ENCODE data around the gene DRD3. TPM values are rescaled to one million over a fixed set of nuclear protein-coding genes. Genes with fewer than 3 reads are reported as not detected.
A peak's percentile ranks its signal among the peaks of the same experiment; 100 is the strongest.

Gene DRD3
- total RNA-seq, 2 donors from 2014 or later: not detected

DNA sequence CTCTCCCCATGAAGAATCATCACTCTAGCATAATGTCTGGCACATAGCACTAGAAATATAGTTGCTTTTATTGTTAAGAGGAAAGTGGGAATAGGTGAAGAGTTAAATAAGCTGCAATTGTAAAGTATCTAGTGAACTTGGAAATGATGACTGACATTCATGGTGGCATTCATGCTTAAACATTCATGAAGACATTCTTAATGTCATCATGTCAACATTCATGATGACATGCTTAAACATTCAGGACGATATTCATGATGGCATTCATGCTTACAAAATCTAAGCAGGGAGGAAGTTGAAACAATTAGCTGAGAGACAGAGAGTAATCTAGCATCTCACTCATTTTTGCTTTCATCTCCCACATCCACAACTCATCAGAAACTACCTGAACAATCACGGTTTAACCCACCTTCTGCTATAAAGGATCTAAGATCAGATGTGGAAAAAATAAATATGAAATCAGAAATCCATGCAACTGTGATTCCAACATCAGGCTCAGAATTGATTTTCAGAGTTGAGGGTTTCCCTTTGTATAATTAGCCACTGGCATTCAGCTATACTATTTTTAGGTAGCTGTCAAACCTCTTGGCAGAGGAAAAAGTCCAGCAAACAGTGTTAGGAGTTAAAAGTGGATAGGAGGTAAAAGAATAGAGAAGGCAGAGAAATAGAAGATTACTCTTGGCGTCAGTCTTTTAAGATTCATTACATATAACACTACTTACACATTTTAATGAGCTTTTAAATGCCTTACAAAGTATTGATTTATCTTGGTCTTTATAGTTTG lies 3.5 kb downstream of the DRD3 start:
- Histone ChIP-seq H3K9me3 (no peaks in the 10 kb centered on the region), H3K4me1 (no peaks in the 10 kb centered on the region), H3K36me3 (replicated peaks in 1 of 2; ENCODE audit: insufficient read depth in 1 of 2, low read depth in 2 of 2) (no peaks in the 10 kb centered on the region), H3K27me3 (no peaks in the 10 kb centered on the region), H3K4me3 (no peak overlapping the region), H3K27ac (no peak overlapping the region)
- intact Hi-C loops (cut with DNase I): no loop called here
- 34 to 45% methylated on average over 3 of the region's 3 CpGs for WGBS, 2 donors
- ATAC-seq (no peak), DNase-seq (no peak)
- no peak for TF ChIP-seq POLR2A (IDR thresholded peaks at IDR 0.05)
- TF ChIP-seq, protein P1, sequence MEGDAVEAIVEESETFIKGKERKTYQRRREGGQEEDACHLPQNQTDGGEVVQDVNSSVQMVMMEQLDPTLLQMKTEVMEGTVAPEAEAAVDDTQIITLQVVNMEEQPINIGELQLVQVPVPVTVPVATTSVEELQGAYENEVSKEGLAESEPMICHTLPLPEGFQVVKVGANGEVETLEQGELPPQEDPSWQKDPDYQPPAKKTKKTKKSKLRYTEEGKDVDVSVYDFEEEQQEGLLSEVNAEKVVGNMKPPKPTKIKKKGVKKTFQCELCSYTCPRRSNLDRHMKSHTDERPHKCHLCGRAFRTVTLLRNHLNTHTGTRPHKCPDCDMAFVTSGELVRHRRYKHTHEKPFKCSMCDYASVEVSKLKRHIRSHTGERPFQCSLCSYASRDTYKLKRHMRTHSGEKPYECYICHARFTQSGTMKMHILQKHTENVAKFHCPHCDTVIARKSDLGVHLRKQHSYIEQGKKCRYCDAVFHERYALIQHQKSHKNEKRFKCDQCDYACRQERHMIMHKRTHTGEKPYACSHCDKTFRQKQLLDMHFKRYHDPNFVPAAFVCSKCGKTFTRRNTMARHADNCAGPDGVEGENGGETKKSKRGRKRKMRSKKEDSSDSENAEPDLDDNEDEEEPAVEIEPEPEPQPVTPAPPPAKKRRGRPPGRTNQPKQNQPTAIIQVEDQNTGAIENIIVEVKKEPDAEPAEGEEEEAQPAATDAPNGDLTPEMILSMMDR (IDR thresholded peaks at IDR 0.05): no peak

DNA sequence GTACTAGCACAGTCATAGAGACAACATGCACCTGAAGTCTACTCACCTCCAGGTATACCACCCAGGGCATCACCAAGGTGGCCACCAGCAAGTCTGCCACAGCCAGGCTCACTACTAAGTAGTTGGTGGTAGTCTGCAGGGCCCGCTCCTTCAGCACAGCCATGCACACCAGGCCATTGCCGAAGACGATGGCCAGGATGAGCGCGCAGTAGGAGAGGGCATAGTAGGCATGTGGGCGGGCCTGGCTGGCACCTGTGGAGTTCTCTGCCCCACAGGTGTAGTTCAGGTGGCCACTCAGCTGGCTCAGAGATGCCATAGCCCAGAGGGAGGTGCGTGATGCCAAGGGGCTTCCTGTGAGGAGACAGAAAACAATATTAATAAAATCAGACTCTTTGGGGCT lies 7.2 kb downstream of the DRD3 start:
- Histone ChIP-seq H3K27ac (no peak overlapping the region), H3K4me3 (no peak overlapping the region), H3K4me1 (no peaks in the 10 kb centered on the region), H3K27me3 (no peaks in the 10 kb centered on the region), H3K9me3 (no peaks in the 10 kb centered on the region), H3K36me3 (replicated peaks in 1 of 2; ENCODE audit: insufficient read depth in 1 of 2, low read depth in 2 of 2) (no peaks in the 10 kb centered on the region)
- no peak for DNase-seq
- 84 to 86% methylated on average over 7 of the region's 7 CpGs for WGBS, 2 donors
- TF ChIP-seq, protein P1 (IDR thresholded peaks at IDR 0.05): no peak
- TF ChIP-seq POLR2A (IDR thresholded peaks at IDR 0.05): no peak
- intact Hi-C loops (cut with DNase I): no loop called here
- ATAC-seq: no peak

DNA sequence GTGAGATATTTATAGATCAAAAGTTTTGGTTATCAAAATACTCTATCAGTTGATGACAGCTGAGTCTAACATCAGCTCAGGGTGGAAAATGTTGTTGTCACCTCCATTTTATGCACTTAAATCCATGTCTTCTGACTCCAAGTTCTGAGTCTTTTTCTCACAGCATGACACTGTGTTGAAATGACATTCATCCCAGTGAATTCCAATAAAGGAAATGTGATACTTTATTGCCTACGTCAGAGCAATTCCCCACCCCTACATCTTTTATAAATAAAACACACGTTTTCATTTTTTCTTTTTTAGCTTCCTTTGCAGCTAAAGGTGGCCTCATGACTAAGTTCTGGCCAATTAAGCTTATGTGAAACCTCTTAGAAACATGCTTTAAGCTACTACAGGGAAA lies 10.7 kb downstream of the DRD3 start:
- DNase-seq: no peak
- ATAC-seq: no peak
- intact Hi-C loops (cut with DNase I): no loop called here
- Histone ChIP-seq H3K27ac (no peak overlapping the region), H3K4me3 (no peak overlapping the region), H3K27me3 (no peaks in the 10 kb centered on the region), H3K9me3 (no peaks in the 10 kb centered on the region), H3K36me3 (replicated peaks in 1 of 2; ENCODE audit: insufficient read depth in 1 of 2, low read depth in 2 of 2) (no peaks in the 10 kb centered on the region), H3K4me1 (no peaks in the 10 kb centered on the region)
- 29 to 30% methylated on average over 2 of the region's 2 CpGs for WGBS, 2 donors
- TF ChIP-seq, protein P1 (IDR thresholded peaks at IDR 0.05): no peak
- TF ChIP-seq POLR2A (IDR thresholded peaks at IDR 0.05): no peak

DNA sequence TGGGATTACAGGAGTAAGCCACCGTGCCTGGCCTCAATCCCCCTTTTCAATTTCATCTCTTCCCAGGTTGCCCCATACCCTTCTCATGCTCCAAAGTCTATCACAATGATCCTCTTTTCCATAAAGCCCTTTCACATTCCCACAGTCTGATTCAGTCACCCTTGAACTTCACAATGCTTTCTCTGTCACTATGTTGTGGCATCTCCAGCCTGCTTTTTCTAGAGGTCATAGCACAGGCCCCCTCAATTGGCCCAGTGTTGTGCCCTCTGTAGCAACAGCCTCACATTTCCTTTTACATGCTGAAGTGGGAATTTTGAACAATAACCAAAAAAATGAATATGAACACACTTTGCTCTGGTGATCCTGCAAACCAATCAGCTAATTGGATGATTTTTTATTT lies 21.5 kb downstream of the DRD3 start:
- no peak for DNase-seq
- Histone ChIP-seq H3K4me1 (peaks cover 4% of the 10 kb centered on the region), H3K27me3 (no peaks in the 10 kb centered on the region), H3K9me3 (no peaks in the 10 kb centered on the region), H3K27ac (no peak overlapping the region), H3K36me3 (replicated peaks in 1 of 2; ENCODE audit: insufficient read depth in 1 of 2, low read depth in 2 of 2) (no peaks in the 10 kb centered on the region), H3K4me3 (no peak overlapping the region)
- intact Hi-C loops (cut with DNase I): no loop called here
- WGBS, 2 donors: 88 to 95% methylated on average over 1 of the region's 1 CpG
- no peak for ATAC-seq
- TF ChIP-seq, protein P1 (IDR thresholded peaks at IDR 0.05): no peak
- TF ChIP-seq POLR2A (IDR thresholded peaks at IDR 0.05): no peak

DNA sequence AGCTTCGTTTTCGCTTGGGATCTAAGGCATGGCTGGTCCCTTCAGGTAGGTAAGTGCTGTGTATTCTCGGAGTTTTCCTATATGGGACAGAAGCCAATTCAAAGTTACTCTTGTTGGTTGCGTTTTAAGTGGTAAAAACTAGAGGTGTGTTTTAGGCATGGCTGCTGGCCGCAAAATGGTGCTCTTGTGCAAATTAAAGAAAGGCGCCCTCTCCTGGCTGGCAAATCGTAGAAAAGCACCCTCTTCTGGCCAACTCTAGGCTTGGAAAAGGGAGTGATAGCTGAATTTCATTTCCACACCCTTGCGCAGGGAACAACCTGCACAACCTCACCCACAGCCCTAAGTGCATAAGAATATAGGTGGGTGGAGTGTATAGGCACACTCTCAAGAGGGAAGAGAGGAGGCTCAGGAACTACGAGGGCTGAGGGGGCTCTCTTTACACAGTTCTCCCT lies 23.5 kb downstream of the DRD3 start:
- 66 to 73% methylated on average over 9 of the region's 9 CpGs for whole genome bisulfite sequencing, 2 donors
- TF ChIP-seq, protein P1 (IDR thresholded peaks at IDR 0.05): peak in 5 of 7 experiments; percentile 7 to 35 (median 26)
- TF ChIP-seq POLR2A (IDR thresholded peaks at IDR 0.05): no peak
- Histone ChIP-seq H3K27ac (no peak overlapping the region), H3K4me3 (no peak overlapping the region), H3K36me3 (replicated peaks in 1 of 2; ENCODE audit: insufficient read depth in 1 of 2, low read depth in 2 of 2) (no peaks in the 10 kb centered on the region), H3K27me3 (no peaks in the 10 kb centered on the region), H3K4me1 (peaks cover 4% of the 10 kb centered on the region), H3K9me3 (no peaks in the 10 kb centered on the region)
- intact Hi-C loops (cut with DNase I): no loop called here
- no peak for ATAC-seq
- peak in 3 of 4 donors; percentile 8 to 34 (median 18) for DNase-seq

All from body of pancreas (tissue), 4 donors.